PC-3 (cell line): ENCODE data around the gene MRRF. TPM values are rescaled to one million over a fixed set of nuclear protein-coding genes. Genes with fewer than 3 reads are reported as not detected.

Experiments
- ATAC-seq: fragments of 200-7000 bp; cut with Tn5 transposase; 2 replicates; pipeline ENCODE4 v1.9.1; 2020; ENCODE audit warnings: mild to moderate bottlenecking, moderate library complexity
- BruUV-seq: library from RNA; stranded (reverse); fragments of 400-500 nt; replicated peaks from 2 replicates; lab custom pipeline; 2021; lab: Mats Ljungman, UMichigan
- CTCF ChIA-PET: fragments of 300-600 bp; sonication (Branson Sonifier 250); formaldehyde crosslinking; loops from one replicate; lab custom pipeline; 2022; ENCODE audit warnings: antibody characterized with exemption; lab: Charles Lee
- POLR2A ChIA-PET: fragments of 300-600 bp; sonication (Branson Sonifier 250); formaldehyde crosslinking; loops from one replicate; lab custom pipeline; 2022; ENCODE audit warnings: antibody characterized with exemption; ENCODE audit not compliant: unreplicated experiment; lab: Charles Lee
- DNase-seq: peaks from one replicate; pipeline ENCODE4 v3.0.0-alpha.2; 2015
- H2AFZ ChIP-seq: fragments of 300-600 bp; sonication (generic); 2 replicates; pipeline ENCODE4 v1.6.0; 2016; ENCODE audit warnings: antibody characterized with exemption, low read length
- H3F3A ChIP-seq: fragments of 300-600 bp; sonication (generic); one replicate; pipeline ENCODE4 v1.6.0; 2017; ENCODE audit warnings: antibody characterized with exemption, low read length, control low read depth, mild to moderate bottlenecking; ENCODE audit not compliant: unreplicated experiment
- H3K27ac ChIP-seq: fragments of 300-600 bp; sonication (generic); 2 replicates; pipeline ENCODE4 v1.5.1; 2016; ENCODE audit warnings: mild to moderate bottlenecking, low read length
- H3K27me3 ChIP-seq: fragments of 300-600 bp; sonication (generic); 2 replicates; pipeline ENCODE4 v1.6.1; 2016; ENCODE audit warnings: low read length, mixed read lengths
- H3K36me3 ChIP-seq: fragments of 300-600 bp; sonication (generic); 2 replicates; pipeline ENCODE4 v1.6.1; 2016; ENCODE audit warnings: low read depth, mixed run types, low read length, mixed read lengths
- H3K4me1 ChIP-seq: fragments of 300-600 bp; sonication (generic); 2 replicates; pipeline ENCODE4 v1.5.1; 2016; ENCODE audit warnings: low read length; ENCODE audit not compliant: insufficient read depth
- H3K4me2 ChIP-seq: fragments of 300-600 bp; sonication (generic); 2 replicates; pipeline ENCODE4 v1.6.0; 2016; ENCODE audit warnings: low read length
- H3K4me3 ChIP-seq: fragments of 300-600 bp; sonication (generic); 2 replicates; pipeline ENCODE4 v1.5.1; 2016; ENCODE audit warnings: mild to moderate bottlenecking, low read length, mixed read lengths
- H3K79me2 ChIP-seq: fragments of 300-600 bp; sonication (generic); 2 replicates; pipeline ENCODE4 v1.6.1; 2017; ENCODE audit warnings: low read length, mixed read lengths
- H3K9ac ChIP-seq: fragments of 300-600 bp; sonication (generic); 2 replicates; pipeline ENCODE4 v1.6.0; 2016; ENCODE audit warnings: mild to moderate bottlenecking, low read length
- H3K9me2 ChIP-seq: fragments of 300-600 bp; sonication (generic); replicated peaks from 2 replicates; pipeline ENCODE4 v1.6.1; 2016; ENCODE audit warnings: mixed run types, low read length, mixed read lengths
- H3K9me3 ChIP-seq: fragments of 300-600 bp; sonication (generic); 2 replicates; pipeline ENCODE4 v1.6.1; 2016; ENCODE audit warnings: low read length, mixed read lengths
- H4K20me1 ChIP-seq: fragments of 300-600 bp; sonication (generic); 2 replicates; pipeline ENCODE4 v1.6.1; 2016; ENCODE audit warnings: low read length, mixed read lengths
- CTCF ChIP-seq: fragments of 300-600 bp; sonication (generic); conservative IDR thresholded peaks from 2 replicates; pipeline ENCODE4 v1.5.1; 2017; ENCODE audit warnings: antibody characterized with exemption, low read depth, mild to moderate bottlenecking, low read length
- EZH2 ChIP-seq: fragments of 300-600 bp; sonication (generic); IDR thresholded peaks from one replicate; pipeline ENCODE4 v1.6.1; 2017; ENCODE audit warnings: antibody characterized with exemption, mild to moderate bottlenecking, low read length; ENCODE audit not compliant: unreplicated experiment
- EZH2phosphoT487 ChIP-seq: fragments of 300-600 bp; sonication (generic); IDR thresholded peaks from 2 replicates; pipeline ENCODE4 v1.6.1; 2018; ENCODE audit warnings: mild to moderate bottlenecking, antibody characterized with exemption, low read length, borderline replicate concordance
- intact Hi-C: fragments of 100-400 bp; cut with micrococcal nuclease; formaldehyde crosslinking; loops from 2 replicates; pipeline ENCODE4 v1.9.0; 2023
- total RNA-seq: library from RNA; depleted of rRNA; stranded (reverse); fragments of >200 nt; gene quantifications from 2 replicates; pipeline ENCODE4 v1.2.3, GENCODE V29; 2014

The MRRF gene
- total RNA-seq, 1 experiment from 2014 or later = 30.2 TPM

- POLR2A ChIA-PET = interaction anchor here (0.6 kb wide), 1 partner anchor 25 kb away, joined by 4 read pairs; the partner anchor contains the start of genes MRRF and RBM18
- H3K4me2 ChIP-seq = no peak overlapping the region
- no peaks in the 10 kb centered on the region for H3F3A ChIP-seq
- H3K27me3 ChIP-seq = no peaks in the 10 kb centered on the region
- H3K9me2 ChIP-seq = no peaks in the 10 kb centered on the region
- DNase-seq = no peak
- no peaks in the 10 kb centered on the region for H3K79me2 ChIP-seq
- H3K4me3 ChIP-seq = no peak overlapping the region
- no peaks in the 10 kb centered on the region for H4K20me1 ChIP-seq
- intact Hi-C loops = no loop called here
- no peak overlapping the region for H2AFZ ChIP-seq
- no TSS peak for BruUV-seq
- TF ChIP-seq EZH2 = no peak
- TF ChIP-seq EZH2phosphoT487 = no peak
- TF ChIP-seq CTCF = no peak
- no peaks in the 10 kb centered on the region for H3K4me1 ChIP-seq
- H3K36me3 ChIP-seq = peaks cover 29% of the 10 kb centered on the region
- H3K27ac ChIP-seq = no peak overlapping the region
- H3K9ac ChIP-seq = no peak overlapping the region
- no peak for ATAC-seq
- CTCF ChIA-PET = no interaction called here
- no peaks in the 10 kb centered on the region for H3K9me3 ChIP-seq
Measured at GRCh38 chr9:122239722-122240121, 25.0 kb upstream of the MRRF start.

- TF ChIP-seq EZH2 (no peak), CTCF (no peak), EZH2phosphoT487 (no peak)
- CTCF ChIA-PET = no interaction called here
Measured at GRCh38 chr9:122244349-122244748, 20.3 kb upstream of the MRRF start.

GRCh38 chr9:122246666-122247065 lies 18.0 kb upstream of the MRRF start:
- H3K27ac ChIP-seq = no peak overlapping the region
- H3K4me2 ChIP-seq = no peak overlapping the region
- H3K9me3 ChIP-seq = no peaks in the 10 kb centered on the region
- H3K79me2 ChIP-seq = no peaks in the 10 kb centered on the region
- intact Hi-C loops = no loop called here
- no peaks in the 10 kb centered on the region for H3K27me3 ChIP-seq
- peaks cover 21% of the 10 kb centered on the region for H3K4me1 ChIP-seq
- no peaks in the 10 kb centered on the region for H3K9me2 ChIP-seq
- no TSS peak for BruUV-seq
- no peak for ATAC-seq
- H3K36me3 ChIP-seq = peaks cover 45% of the 10 kb centered on the region
- CTCF ChIA-PET = no interaction called here
- H3F3A ChIP-seq = peaks cover 3% of the 10 kb centered on the region
- POLR2A ChIA-PET = no interaction called here
- DNase-seq = no peak
- no peaks in the 10 kb centered on the region for H4K20me1 ChIP-seq
- H2AFZ ChIP-seq = no peak overlapping the region
- H3K9ac ChIP-seq = no peak overlapping the region
- TF ChIP-seq EZH2phosphoT487 (no peak), EZH2 (no peak), CTCF (no peak)
- H3K4me3 ChIP-seq = no peak overlapping the region

More at GRCh38 chr9:122244349-122244748, 20.3 kb upstream of the MRRF start:
- H4K20me1 ChIP-seq = no peaks in the 10 kb centered on the region
- POLR2A ChIA-PET = no interaction called here
- H3K79me2 ChIP-seq = no peaks in the 10 kb centered on the region
- no peak overlapping the region for H3K27ac ChIP-seq
- DNase-seq = no peak
- no peak overlapping the region for H3K4me3 ChIP-seq
- H3K4me2 ChIP-seq = no peak overlapping the region
- H3K27me3 ChIP-seq = no peaks in the 10 kb centered on the region
- H3K36me3 ChIP-seq = peaks cover 42% of the 10 kb centered on the region
- no peaks in the 10 kb centered on the region for H3K9me2 ChIP-seq
- no peak for ATAC-seq
- H2AFZ ChIP-seq = no peak overlapping the region
- no TSS peak for BruUV-seq
- intact Hi-C loops = no loop called here
- no peaks in the 10 kb centered on the region for H3K9me3 ChIP-seq
- no peaks in the 10 kb centered on the region for H3F3A ChIP-seq
- no peak overlapping the region for H3K9ac ChIP-seq
- peaks cover 17% of the 10 kb centered on the region for H3K4me1 ChIP-seq
